CD8-positive, alpha-beta memory T cell (primary cell): ENCODE results near the gene FGF8. TPM values are rescaled to one million over a fixed set of nuclear protein-coding genes. Genes with fewer than 3 reads are reported as not detected.
"Not testable (repeated sequence)": the region's sequence is repeated elsewhere in the genome, so short reads cannot be mapped to it uniquely, and the experiment has no call there.

ENCODE experiments used
- CTCF ChIA-PET: fragments of 350-600 bp; sonication (Branson Sonifier 250); formaldehyde crosslinking; loops from one replicate; lab custom pipeline; 2021; ENCODE audit warnings: antibody characterized with exemption; lab: Charles Lee
- POLR2A ChIA-PET: fragments of 350-600 bp; sonication (Branson Sonifier 250); formaldehyde crosslinking; loops from one replicate; lab custom pipeline; 2021; ENCODE audit warnings: antibody characterized with exemption; lab: Charles Lee
- DNase-seq, 5 donors: peaks; one replicate each; pipeline versions ENCODE4 v3.0.0 to v3.0.0-alpha.2; 2020 to 2022; ENCODE audit warnings: mixed read lengths in 1 of 5
- H3K27ac ChIP-seq: one replicate; pipeline ENCODE4 v1.7.0; 2013; ENCODE audit warnings: low read depth, mild to moderate bottlenecking, low read length, moderate library complexity
- H3K27me3 ChIP-seq: 2 replicates; pipeline ENCODE4 v1.7.0; 2013; ENCODE audit warnings: low read length, mild to moderate bottlenecking; ENCODE audit not compliant: insufficient read depth, poor library complexity, severe bottlenecking
- H3K36me3 ChIP-seq: 2 replicates; pipeline ENCODE4 v1.7.0; 2013; ENCODE audit warnings: mild to moderate bottlenecking, low read length, moderate library complexity; ENCODE audit not compliant: insufficient read depth
- H3K4me1 ChIP-seq: 2 replicates; pipeline ENCODE4 v1.7.0; 2013; ENCODE audit warnings: mild to moderate bottlenecking, low read length, moderate library complexity; ENCODE audit not compliant: insufficient read depth
- H3K4me3 ChIP-seq: 2 replicates; pipeline ENCODE4 v1.7.0; 2013; ENCODE audit warnings: mild to moderate bottlenecking, low read length
- H3K9me3 ChIP-seq: 2 replicates; pipeline ENCODE4 v1.7.0; 2013; ENCODE audit warnings: mild to moderate bottlenecking, low read length
- H3K27ac Mint-ChIP-seq, 8 donors: one replicate each; pipeline ENCODE4 v1.8.0; 2020 to 2021; ENCODE audit warnings: mixed read lengths in 8 of 8, mild to moderate bottlenecking in 6 of 8, inconsistent platforms in 3 of 8, moderate library complexity in 3 of 8
- H3K27me3 Mint-ChIP-seq, 2 donors: one replicate each; pipeline ENCODE4 v1.8.0; 2020 to 2021; ENCODE audit warnings: mixed read lengths in 2 of 2, mild to moderate bottlenecking in 1 of 2, moderate library complexity in 1 of 2
- H3K36me3 Mint-ChIP-seq, 3 donors: one replicate each; pipeline ENCODE4 v1.8.0; 2020 to 2021; ENCODE audit warnings: mixed read lengths in 3 of 3, inconsistent platforms in 1 of 3, mild to moderate bottlenecking in 1 of 3
- H3K4me1 Mint-ChIP-seq, 3 donors: one replicate each; pipeline ENCODE4 v1.8.0; 2020 to 2021; ENCODE audit warnings: mixed read lengths in 3 of 3, inconsistent platforms in 1 of 3, mild to moderate bottlenecking in 1 of 3
- H3K4me3 Mint-ChIP-seq, 7 donors: one replicate each; pipeline ENCODE4 v1.8.0; 2020 to 2021; ENCODE audit warnings: mixed read lengths in 7 of 7, mild to moderate bottlenecking in 6 of 7, moderate library complexity in 4 of 7, inconsistent platforms in 2 of 7
- H3K9me3 Mint-ChIP-seq, 5 donors: one replicate each; pipeline ENCODE4 v1.8.0; 2020 to 2022; ENCODE audit warnings: mixed read lengths in 5 of 5, mild to moderate bottlenecking in 3 of 5, moderate library complexity in 2 of 5, inconsistent platforms in 1 of 5
- polyA plus RNA-seq: library from polyadenylated mRNA; unstranded; fragments of 300-500 nt; fragmentation: Illumina TruSeq; gene quantifications from one replicate; pipeline ENCODE4 v1.2.3, GENCODE V29; 2021
- total RNA-seq, 2 experiments: library from RNA; stranded (reverse); gene quantifications; one replicate each; pipeline ENCODE4 v1.2.3, GENCODE V29; 2021

The FGF8 gene
- total and polyA plus RNA-seq, 3 experiments from 2014 or later: not detected

DNA sequence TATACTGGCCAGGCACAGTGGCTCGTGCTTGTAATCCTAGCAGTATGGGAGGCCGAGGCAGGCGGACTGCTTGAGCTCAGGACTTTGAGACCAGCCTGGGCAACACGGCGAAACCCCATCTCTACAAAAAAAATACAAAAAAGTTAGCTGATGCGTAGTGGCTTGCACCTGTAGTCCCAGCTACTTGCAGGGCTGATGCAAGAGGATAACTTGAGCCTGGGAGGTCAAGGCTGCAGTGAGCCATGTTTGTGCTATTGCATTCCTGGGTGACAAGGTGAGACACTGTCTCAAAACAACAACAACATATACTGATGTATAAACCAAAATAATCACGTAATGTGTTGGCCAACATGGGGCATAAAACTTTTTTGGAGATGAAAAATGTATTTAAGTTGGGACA, 13.8 kb upstream of the FGF8 start:
- Histone ChIP-seq H3K4me1 (peaks cover 3% of the 10 kb centered on the region), H3K4me3 (no peak overlapping the region), H3K9me3 (no peaks in the 10 kb centered on the region), H3K27me3 (no peaks in the 10 kb centered on the region), H3K27ac (no peak overlapping the region), H3K36me3 (peaks cover 50% of the 10 kb centered on the region)
- H3K36me3 Mint-ChIP-seq: peaks cover 6 to 83% (median 15%) of the 10 kb centered on the region in 3 donors
- ChIA-PET CTCF (no interaction called here), POLR2A (interaction anchor here (0.7 kb wide), 1 partner anchor 247 kb away, joined by 5 read pairs; no protein-coding TSS in a partner anchor)
- no peaks in the 10 kb centered on the region for H3K27me3 Mint-ChIP-seq
- DNase-seq: no peak
- no peaks in the 10 kb centered on the region for H3K9me3 Mint-ChIP-seq
- no peak overlapping the region for H3K4me3 Mint-ChIP-seq
- H3K4me1 Mint-ChIP-seq: peaks cover 15 to 31% (median 26%) of the 10 kb centered on the region in 3 donors
- H3K27ac Mint-ChIP-seq: peak overlapping the region in 2 of 8 donors; percentile 25 to 34

DNA sequence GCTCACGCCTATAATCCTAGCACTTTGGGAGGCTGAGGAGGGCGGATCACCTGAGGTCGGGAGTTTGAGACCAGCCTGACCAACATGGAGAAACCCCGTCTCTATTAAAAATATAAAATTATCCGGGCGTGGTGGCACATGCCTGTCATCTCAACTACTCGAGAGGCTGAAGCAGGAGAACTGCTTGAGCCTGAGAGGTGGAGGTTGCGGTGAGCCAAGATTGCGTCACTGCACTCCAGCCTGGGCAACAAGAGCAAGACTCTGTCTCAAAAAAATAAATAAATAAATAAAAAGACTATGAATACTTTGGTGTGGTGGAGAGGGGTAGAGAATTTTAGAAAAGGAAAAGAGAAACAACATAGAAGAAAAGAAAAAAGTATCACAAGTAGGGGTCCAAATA, 13.3 kb upstream of the FGF8 start:
- Mint-ChIP-seq H3K36me3 (peaks cover 6 to 82% (median 13%) of the 10 kb centered on the region in 3 donors), H3K27ac (peak overlapping the region in 1 of 8 donors; percentile 25), H3K4me1 (peaks cover 17 to 32% (median 27%) of the 10 kb centered on the region in 3 donors)
- H3K9me3 ChIP-seq, H3K4me1 ChIP-seq, POLR2A ChIA-PET, H3K27me3 ChIP-seq, H3K4me3 ChIP-seq, H3K9me3 Mint-ChIP-seq, H3K27me3 Mint-ChIP-seq, H3K27ac ChIP-seq, CTCF ChIA-PET, H3K4me3 Mint-ChIP-seq, DNase-seq: not testable (repeated sequence)
- peaks cover 46% of the 10 kb centered on the region for H3K36me3 ChIP-seq

DNA sequence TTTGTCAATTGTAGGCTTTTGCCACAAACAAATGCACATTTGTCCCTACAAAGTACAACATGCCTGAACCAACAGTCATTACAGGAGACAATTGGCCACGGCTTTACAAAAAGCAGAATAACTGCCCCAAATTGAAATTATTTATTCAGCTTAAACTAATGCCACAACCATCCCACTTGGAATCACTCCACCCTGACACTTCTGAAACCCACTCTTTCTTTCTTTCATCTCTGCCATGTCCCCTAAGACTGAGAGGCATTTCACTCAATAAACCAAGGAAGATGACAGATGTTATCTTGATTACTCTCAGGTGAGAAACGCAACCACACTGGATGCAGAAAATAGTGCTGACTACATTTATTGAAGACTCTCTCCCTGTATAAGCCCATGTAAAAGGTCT, 9.9 kb upstream of the FGF8 start:
- peak overlapping the region in 1 of 7 donors; percentile 77 for H3K4me3 Mint-ChIP-seq
- H3K27me3 Mint-ChIP-seq: no peaks in the 10 kb centered on the region
- peaks cover 24% of the 10 kb centered on the region for H3K36me3 ChIP-seq
- H3K4me3 ChIP-seq: no peak overlapping the region
- peaks cover 44 to 62% (median 58%) of the 10 kb centered on the region in 3 donors for H3K4me1 Mint-ChIP-seq
- H3K9me3 ChIP-seq: no peaks in the 10 kb centered on the region
- H3K27me3 ChIP-seq: no peaks in the 10 kb centered on the region
- H3K27ac Mint-ChIP-seq: peak overlapping the region in 6 of 8 donors; percentile 12 to 83 (median 64)
- H3K27ac ChIP-seq: no peak overlapping the region
- peaks cover 35% of the 10 kb centered on the region for H3K4me1 ChIP-seq
- ChIA-PET POLR2A (interaction anchor here (0.6 kb wide), 1 partner anchor 88 kb away, joined by 6 read pairs; no protein-coding TSS in a partner anchor), CTCF (interaction anchor here (1.2 kb wide), 1 partner anchor 32 kb away, joined by 3 read pairs; the partner anchor contains the start of gene OGA)
- H3K36me3 Mint-ChIP-seq: peaks cover 6 to 61% (median 10%) of the 10 kb centered on the region in 3 donors
- no peaks in the 10 kb centered on the region for H3K9me3 Mint-ChIP-seq
- DNase-seq: no peak

- Mint-ChIP-seq H3K27ac (peak overlapping the region in 7 of 8 donors; percentile 77 to 98 (median 97)), H3K27me3 (no peaks in the 10 kb centered on the region), H3K36me3 (peaks cover 3 to 52% (median 10%) of the 10 kb centered on the region in 3 donors), H3K9me3 (no peaks in the 10 kb centered on the region), H3K4me3 (peak overlapping the region in 6 of 7 donors; percentile 40 to 100 (median 99)), H3K4me1 (peaks cover 46 to 72% (median 63%) of the 10 kb centered on the region in 3 donors)
- no peak overlapping the region for H3K4me3 ChIP-seq
- H3K36me3 ChIP-seq: peaks cover 19% of the 10 kb centered on the region
- H3K4me1 ChIP-seq: peaks cover 45% of the 10 kb centered on the region
- CTCF ChIA-PET: interaction anchor here (1.5 to 2.5 kb wide), 4 partner anchors 9 to 56 kb away, joined by 4 to 11 read pairs (median 8); no protein-coding TSS in a partner anchor
- no peaks in the 10 kb centered on the region for H3K9me3 ChIP-seq
- no peak for DNase-seq
- H3K27ac ChIP-seq: no peak overlapping the region
- no peaks in the 10 kb centered on the region for H3K27me3 ChIP-seq
- POLR2A ChIA-PET: interaction anchor here (4.6 kb wide), 1 partner anchor 33 kb away, joined by 24 read pairs; the partner anchor contains the start of gene OGA
Observed at GRCh38 chr10:101784558-101784957, 8.6 kb upstream of the FGF8 start.

DNA sequence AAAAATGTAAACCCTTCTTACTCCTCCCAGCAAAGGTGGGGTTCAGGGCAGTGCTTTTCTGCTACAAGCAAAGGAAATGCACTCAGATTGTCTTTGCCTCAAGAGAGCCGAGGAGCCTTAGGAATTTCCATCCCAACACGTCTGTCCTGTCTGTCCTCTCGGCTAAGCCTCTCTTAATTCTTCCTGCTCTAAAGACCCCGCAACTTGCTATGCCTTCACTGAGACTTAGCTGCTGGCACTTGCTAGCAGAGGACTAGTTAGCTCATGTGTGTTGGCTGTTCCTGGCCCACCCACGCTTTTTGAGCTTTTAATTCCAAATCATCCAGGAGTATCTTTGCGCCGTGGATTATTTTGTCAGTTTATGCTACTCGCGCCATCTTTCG, 7.8 kb upstream of the FGF8 start:
- CTCF ChIA-PET: interaction anchor here (1.5 to 2.5 kb wide), 6 partner anchors 10 to 268 kb away, joined by 3 to 11 read pairs (median 6); no protein-coding TSS in a partner anchor
- Mint-ChIP-seq H3K27ac (peak overlapping the region; percentile 77 to 98 (median 96)), H3K4me3 (peak overlapping the region; percentile 91 to 100 (median 99)), H3K36me3 (peaks cover 0 to 46% (median 7%) of the 10 kb centered on the region in 3 donors), H3K9me3 (no peaks in the 10 kb centered on the region), H3K4me1 (peaks cover 52 to 80% (median 68%) of the 10 kb centered on the region in 3 donors), H3K27me3 (peaks cover 6% of the 10 kb centered on the region in 2 donors)
- H3K4me1 ChIP-seq: peaks cover 54% of the 10 kb centered on the region
- H3K9me3 ChIP-seq: no peaks in the 10 kb centered on the region
- H3K27ac ChIP-seq: peak overlapping the region; percentile 52
- peaks cover 1% of the 10 kb centered on the region for H3K27me3 ChIP-seq
- peaks cover 17% of the 10 kb centered on the region for H3K36me3 ChIP-seq
- peak overlapping the region; percentile 67 for H3K4me3 ChIP-seq
- no peak for DNase-seq
- POLR2A ChIA-PET: interaction anchor here (0.6 to 4.6 kb wide), 3 partner anchors 13 to 386 kb away, joined by 3 to 24 read pairs (median 5); partner anchors contain the start of gene OGA

- Mint-ChIP-seq H3K27me3 (peaks cover 6 to 11% of the 10 kb centered on the region in 2 donors), H3K36me3 (peaks cover 0 to 41% (median 7%) of the 10 kb centered on the region in 3 donors), H3K27ac (peak within 1 kb of the TSS; percentile 77 to 98 (median 96)), H3K9me3 (no peaks in the 10 kb centered on the region), H3K4me1 (peaks cover 53 to 82% (median 69%) of the 10 kb centered on the region in 3 donors), H3K4me3 (peak within 1 kb of the TSS; percentile 91 to 100 (median 99))
- peak within 1 kb of the TSS; percentile 52 for H3K27ac ChIP-seq
- DNase-seq: peak; percentile 66 to 85 (median 74)
- H3K27me3 ChIP-seq: peaks cover 5% of the 10 kb centered on the region
- H3K4me3 ChIP-seq: peak within 1 kb of the TSS; percentile 67
- no peaks in the 10 kb centered on the region for H3K9me3 ChIP-seq
- POLR2A ChIA-PET: interaction anchor here (0.6 to 4.6 kb wide), 4 partner anchors 14 to 386 kb away, joined by 3 to 24 read pairs (median 5); partner anchors contain the start of gene OGA
- peaks cover 17% of the 10 kb centered on the region for H3K36me3 ChIP-seq
- peaks cover 54% of the 10 kb centered on the region for H3K4me1 ChIP-seq
- CTCF ChIA-PET: interaction anchor here (1.2 to 2.7 kb wide), 12 partner anchors 11 to 268 kb away, joined by 3 to 27 read pairs (median 6); partner anchors contain the start of gene OGA
Observed at GRCh38 chr10:101782811-101783735, 7.2 kb upstream of the FGF8 start, which contains the start of gene NPM3. TSS of gene NPM3 (minus strand) at chr10:101783446. CDS start at chr10:101783390, 56 bp downstream.

- peaks cover 55 to 86% (median 63%) of the 10 kb centered on the region in 3 donors for H3K4me1 Mint-ChIP-seq
- H3K9me3 ChIP-seq: no peaks in the 10 kb centered on the region
- H3K27me3 Mint-ChIP-seq: peaks cover 15 to 20% of the 10 kb centered on the region in 2 donors
- peak overlapping the region; percentile 52 for H3K27ac ChIP-seq
- peak overlapping the region; percentile 91 to 100 (median 99) for H3K4me3 Mint-ChIP-seq
- CTCF ChIA-PET: interaction anchor here (0.9 to 2.7 kb wide), 20 partner anchors 11 to 621 kb away, joined by 3 to 27 read pairs (median 5); partner anchors contain the start of genes DPCD, OGA and POLL
- peak overlapping the region; percentile 67 for H3K4me3 ChIP-seq
- H3K36me3 Mint-ChIP-seq: peaks cover 0 to 34% (median 6%) of the 10 kb centered on the region in 3 donors
- H3K27ac Mint-ChIP-seq: peak overlapping the region in 5 of 8 donors; percentile 55 to 98 (median 84)
- H3K4me1 ChIP-seq: peaks cover 54% of the 10 kb centered on the region
- H3K9me3 Mint-ChIP-seq: no peaks in the 10 kb centered on the region
- H3K36me3 ChIP-seq: peaks cover 11% of the 10 kb centered on the region
- peak in 1 of 5 donors; percentile 44 for DNase-seq
- H3K27me3 ChIP-seq: peaks cover 14% of the 10 kb centered on the region
- POLR2A ChIA-PET: interaction anchor here (4.6 kb wide), 1 partner anchor 36 kb away, joined by 24 read pairs; the partner anchor contains the start of gene OGA
Observed at GRCh38 chr10:101781984-101782810, 6.3 kb upstream of the FGF8 start.
